Left kidney (tissue), 1 donor: Measurements from ENCODE around the gene RICTOR. TPM values are rescaled to one million over a fixed set of nuclear protein-coding genes. Genes with fewer than 3 reads are reported as not detected.

ENCODE experiments used
- polyA plus RNA-seq: library from polyadenylated mRNA; unstranded; fragments of 120-200 nt; gene quantifications from one replicate; pipeline ENCODE4 v1.2.1, GENCODE V29; 2013; ENCODE audit not compliant: insufficient read length

Gene RICTOR
- polyA plus RNA-seq, 1 donor: 33.0 TPM

Other genes starting within 250 kb of the RICTOR start
- 10.7 TPM for gene OSMR, start 228.4 kb downstream of the RICTOR start, polyA plus RNA-seq
- 4.7 TPM for gene FYB1, start 145.2 kb upstream of the RICTOR start, polyA plus RNA-seq